HG03045 (cell line): ENCODE measurements around the gene HDX.
"Not testable (repeated sequence)": the region's sequence is repeated elsewhere in the genome, so short reads cannot be mapped to it uniquely, and the experiment has no call there.

Experiments used
- ATAC-seq: cut with Tn5 transposase; IDR thresholded peaks from one replicate; pipeline ENCODE4 v1.9.1; 2021; ENCODE audit warnings: mild to moderate bottlenecking, moderate library complexity; ENCODE audit not compliant: unreplicated experiment

The HDX gene

GRCh38 chrX:84501798-84502628 lies at the start of gene HDX:
Gene HDX (minus strand): TSS chrX:84502453. CDS start chrX:84475397, 27,056 bp downstream.
- peak; percentile 87 for ATAC-seq

- ATAC-seq: not testable (repeated sequence)
These were observed 39.1 kb upstream of the HDX start for GRCh38 chrX:84541315-84541714.

GRCh38 chrX:84537627-84538026 lies 35.4 kb upstream of the HDX start:
- ATAC-seq: not testable (repeated sequence)

GRCh38 chrX:84488426-84488825 lies 13.8 kb downstream of the HDX start:
- no peak for ATAC-seq

GRCh38 chrX:84487365-84488353 lies 14.6 kb downstream of the HDX start:
- peak; percentile 100 for ATAC-seq

GRCh38 chrX:84479086-84479485 lies 23.2 kb downstream of the HDX start:
- ATAC-seq: no peak

- no peak for ATAC-seq
These were observed 25.1 kb downstream of the HDX start for GRCh38 chrX:84477114-84477513.

GRCh38 chrX:84475596-84475995 lies 26.7 kb downstream of the HDX start:
- ATAC-seq: no peak

GRCh38 chrX:84475101-84475500 lies 27.2 kb downstream of the HDX start:
- no peak for ATAC-seq

- ATAC-seq: no peak
These were observed 33.0 kb downstream of the HDX start for GRCh38 chrX:84469226-84469625.

GRCh38 chrX:84467898-84468297 lies 34.4 kb downstream of the HDX start:
- ATAC-seq: no peak

- ATAC-seq: no peak
These were observed 48.7 kb downstream of the HDX start for GRCh38 chrX:84453351-84454246.

GRCh38 chrX:84441143-84441542 lies 61.1 kb downstream of the HDX start:
- ATAC-seq: no peak

GRCh38 chrX:84415140-84415539 lies 87.1 kb downstream of the HDX start:
- no peak for ATAC-seq

- ATAC-seq: no peak
These were observed 138.6 kb downstream of the HDX start for GRCh38 chrX:84363663-84364062.

GRCh38 chrX:84363051-84363450 lies 139.2 kb downstream of the HDX start:
- ATAC-seq: no peak

- no peak for ATAC-seq
These were observed 139.9 kb downstream of the HDX start for GRCh38 chrX:84362184-84362838.

- ATAC-seq: no peak
These were observed 144.0 kb downstream of the HDX start for GRCh38 chrX:84358271-84358670.

GRCh38 chrX:84357296-84357695 lies 145.0 kb downstream of the HDX start:
- ATAC-seq: no peak

- ATAC-seq: no peak
These were observed 161.3 kb downstream of the HDX start for GRCh38 chrX:84340968-84341367.
